DND-41 (cell line): Measurements from ENCODE around the gene PLCXD3.
"Not testable (repeated sequence)": the region's sequence is repeated elsewhere in the genome, so short reads cannot be mapped to it uniquely, and the experiment has no call there.

Experiments used
- CTCF ChIP-seq: IDR thresholded peaks from 2 replicates; pipeline ENCODE4 v1.5.1; 2012; ENCODE audit warnings: borderline replicate concordance, low read length, moderate library complexity, mild to moderate bottlenecking; ENCODE audit not compliant: poor library complexity, severe bottlenecking; ENCODE audit errors: extremely low read depth
- EZH2 ChIP-seq: IDR thresholded peaks from 3 replicates; pipeline ENCODE4 v1.6.1; 2012; ENCODE audit warnings: borderline replicate concordance, low read depth, mild to moderate bottlenecking, moderate library complexity, low read length, inconsistent platforms; ENCODE audit not compliant: severe bottlenecking

- not testable (repeated sequence) for TF ChIP-seq CTCF, EZH2
Observed at GRCh38 chr5:41322826-41323225, 187.6 kb downstream of the PLCXD3 start.
